K562 treated with DMSO at 1 percent for 24 hours (cell line): ENCODE measurements around the gene NEDD4L. TPM values are rescaled to one million over a fixed set of nuclear protein-coding genes. Genes with fewer than 3 reads are reported as not detected.

Source experiments
- total RNA-seq: library from RNA; unstranded; fragments of 300-600 nt; gene quantifications from 2 replicates; pipeline ENCODE4 v1.2.3, GENCODE V29; 2022; ENCODE audit warnings: low read depth; ENCODE audit not compliant: insufficient read depth

The NEDD4L gene
- total RNA-seq = 25.2 and 31.5 TPM in 2 replicates

DNA sequence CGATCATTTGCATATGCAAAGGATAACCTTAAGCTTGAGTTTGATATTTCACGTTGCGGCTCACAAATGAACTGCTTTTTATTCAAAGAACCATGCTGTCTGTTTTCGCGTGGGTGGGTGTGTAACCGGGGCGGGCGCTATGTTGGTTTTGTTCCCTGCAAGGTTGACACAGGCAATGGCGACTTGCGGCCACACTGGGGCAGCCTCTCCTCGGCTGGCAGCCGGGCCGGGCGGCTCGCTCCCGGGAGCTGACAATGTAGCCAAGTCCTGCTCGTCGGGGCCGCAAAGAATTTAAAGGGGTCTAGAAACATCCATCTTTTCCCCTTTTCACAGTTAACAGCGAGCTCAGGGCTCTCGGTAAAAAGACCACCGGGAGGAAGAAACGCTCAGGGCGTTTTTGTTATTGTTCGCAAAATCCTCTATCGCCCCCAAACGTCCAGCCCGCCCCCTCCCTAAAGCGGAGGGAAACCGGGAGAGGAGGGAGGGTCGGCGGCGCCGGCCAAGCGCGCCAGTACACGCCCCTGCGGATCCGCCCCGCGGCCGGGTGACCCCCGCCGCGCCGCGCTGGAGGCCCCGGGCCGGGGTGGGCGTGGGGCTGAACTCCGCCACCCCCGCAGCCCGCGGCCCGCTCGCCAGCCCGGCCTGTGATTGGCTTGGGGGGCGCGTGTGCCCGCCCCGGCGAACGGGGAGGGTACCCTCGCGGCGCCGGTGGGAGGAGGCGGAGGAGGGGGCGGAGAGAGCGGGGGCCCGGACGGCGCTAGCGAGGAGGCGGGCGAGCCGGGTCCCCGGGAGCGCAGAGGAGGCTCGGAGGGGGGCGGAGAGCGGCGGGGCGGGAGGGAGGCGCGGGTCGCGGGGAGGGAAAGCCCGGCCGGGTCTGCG lies at the start of gene NEDD4L:
NEDD4L (plus strand) TSS at position 736 of the 879 bp plus-strand sequence. CDS start 435 bp downstream, outside the sequence.

Other genes with a start within 250 kb of the NEDD4L start
- gene ATP8B1, start 240.9 kb upstream of the NEDD4L start, total RNA-seq = 0.03 TPM in 1 of 2 replicates, not detected in the other